GM23338 (cell line): ENCODE measurements around the gene GNG12. TPM values are rescaled to one million over a fixed set of nuclear protein-coding genes. Genes with fewer than 3 reads are reported as not detected.

Source experiments
- ATAC-seq: fragments of 200-7000 bp; cut with Tn5 transposase; 3 replicates; pipeline ENCODE4 v1.9.1; 2020
- DNase-seq: peaks from one replicate; pipeline ENCODE4 v3.0.0-alpha.2; 2015; ENCODE audit warnings: low spot score
- H2AFZ ChIP-seq: fragments of 200-600 bp; sonication (generic); 2 replicates; pipeline ENCODE4 v1.8.0; 2016; ENCODE audit warnings: antibody characterized with exemption, mild to moderate bottlenecking, moderate library complexity
- H3F3A ChIP-seq: fragments of 200-600 bp; sonication (generic); replicated peaks from 2 replicates; pipeline ENCODE4 v1.8.0; 2017; ENCODE audit warnings: antibody characterized with exemption, mixed run types, low read depth
- H3K27ac ChIP-seq: fragments of 200-600 bp; sonication (generic); 2 replicates; pipeline ENCODE4 v1.6.1; 2016; ENCODE audit warnings: low read depth
- H3K27me3 ChIP-seq: fragments of 200-600 bp; sonication (generic); 2 replicates; pipeline ENCODE4 v1.8.0; 2016; ENCODE audit warnings: mild to moderate bottlenecking, mixed run types, moderate library complexity; ENCODE audit not compliant: insufficient read depth
- H3K36me3 ChIP-seq: fragments of 200-600 bp; sonication (generic); 2 replicates; pipeline ENCODE4 v1.8.0; 2016; ENCODE audit warnings: mild to moderate bottlenecking; ENCODE audit not compliant: insufficient read depth
- H3K4me1 ChIP-seq: fragments of 200-600 bp; sonication (generic); 2 replicates; pipeline ENCODE4 v1.8.0; 2016; ENCODE audit warnings: mild to moderate bottlenecking, moderate library complexity; ENCODE audit not compliant: insufficient read depth
- H3K4me2 ChIP-seq: fragments of 200-600 bp; sonication (generic); 2 replicates; pipeline ENCODE4 v1.7.1; 2017; ENCODE audit warnings: mixed run types
- H3K4me3 ChIP-seq: fragments of 200-600 bp; sonication (generic); 2 replicates; pipeline ENCODE4 v1.6.1; 2016; ENCODE audit warnings: mixed run types
- H3K79me2 ChIP-seq: fragments of 200-600 bp; sonication (generic); replicated peaks from 2 replicates; pipeline ENCODE4 v1.8.0; 2017; ENCODE audit warnings: mild to moderate bottlenecking; ENCODE audit not compliant: insufficient read depth
- H3K9me2 ChIP-seq: fragments of 200-600 bp; sonication (generic); 2 replicates; pipeline ENCODE4 v1.8.0; 2017; ENCODE audit not compliant: insufficient read depth
- H4K20me1 ChIP-seq: fragments of 200-600 bp; sonication (generic); replicated peaks from 2 replicates; pipeline ENCODE4 v1.8.0; 2017; ENCODE audit warnings: mild to moderate bottlenecking; ENCODE audit not compliant: insufficient read depth
- H3K27ac Mint-ChIP-seq: 2 replicates; pipeline ENCODE4 v1.8.0; 2020; ENCODE audit warnings: inconsistent platforms, mild to moderate bottlenecking, moderate library complexity, mixed read lengths
- H3K27me3 Mint-ChIP-seq: 3 replicates; pipeline ENCODE4 v1.8.0; 2022; ENCODE audit warnings: low read depth, mild to moderate bottlenecking, moderate library complexity, mixed read lengths, inconsistent platforms; ENCODE audit not compliant: insufficient read depth, poor library complexity
- H3K36me3 Mint-ChIP-seq: 3 replicates; pipeline ENCODE4 v1.8.0; 2021; ENCODE audit warnings: low read depth, mild to moderate bottlenecking, inconsistent platforms, moderate library complexity, mixed read lengths
- H3K4me1 Mint-ChIP-seq: 3 replicates; pipeline ENCODE4 v1.8.0; 2020; ENCODE audit warnings: mild to moderate bottlenecking, inconsistent platforms, mixed read lengths
- H3K4me3 Mint-ChIP-seq: 3 replicates; pipeline ENCODE4 v1.8.0; 2021; ENCODE audit warnings: moderate library complexity, mild to moderate bottlenecking, inconsistent platforms, mixed read lengths
- H3K9me3 Mint-ChIP-seq: 3 replicates; pipeline ENCODE4 v1.8.0; 2020; ENCODE audit warnings: moderate library complexity, mild to moderate bottlenecking, inconsistent platforms, mixed read lengths
- CREB1 ChIP-seq: fragments of 250-450 bp; sonication (Bioruptor Pico); IDR thresholded peaks from 2 replicates; pipeline ENCODE4 v1.5.0; 2020; ENCODE audit warnings: low read depth, mild to moderate bottlenecking, moderate library complexity
- EZH2 ChIP-seq: fragments of 200-600 bp; sonication (generic); IDR thresholded peaks from one replicate; pipeline ENCODE4 v1.8.0; 2017; ENCODE audit warnings: antibody characterized with exemption, mild to moderate bottlenecking, low read depth; ENCODE audit not compliant: unreplicated experiment
- EZH2phosphoT487 ChIP-seq: fragments of 200-600 bp; sonication (generic); IDR thresholded peaks from one replicate; pipeline ENCODE4 v1.8.1; 2018; ENCODE audit warnings: antibody characterized with exemption; ENCODE audit not compliant: unreplicated experiment
- JUNB ChIP-seq: IDR thresholded peaks from one replicate; pipeline ENCODE4 v1.6.1; 2016; ENCODE audit warnings: antibody characterized with exemption; ENCODE audit not compliant: unreplicated experiment
- NANOG ChIP-seq: IDR thresholded peaks from 2 replicates; pipeline ENCODE4 v1.6.1; 2016; ENCODE audit warnings: antibody characterized with exemption, borderline replicate concordance
- POLR2AphosphoS5 ChIP-seq: IDR thresholded peaks from 2 replicates; pipeline ENCODE4 v1.6.1; 2016; ENCODE audit warnings: antibody characterized with exemption, low read depth
- STAT1 ChIP-seq: IDR thresholded peaks from one replicate; pipeline ENCODE4 v1.6.1; 2016; ENCODE audit warnings: antibody characterized with exemption; ENCODE audit not compliant: unreplicated experiment
- ZNF114 ChIP-seq: fragments of 250-450 bp; sonication (Bioruptor Pico); IDR thresholded peaks from 2 replicates; pipeline ENCODE4 v1.5.0; 2020; ENCODE audit warnings: mild to moderate bottlenecking, moderate library complexity
- ZNF331 ChIP-seq: fragments of 250-450 bp; sonication (Bioruptor Pico); IDR thresholded peaks from 2 replicates; pipeline ENCODE4 v1.5.0; 2020; ENCODE audit warnings: low read depth, mild to moderate bottlenecking, moderate library complexity
- polyA plus RNA-seq: library from polyadenylated mRNA; unstranded; fragments of >200 nt; fragmentation: Nextera tagmentation; extraction: Ambion mirVana; gene quantifications from 2 replicates; pipeline ENCODE4 v1.2.1, GENCODE V29; 2016
- total RNA-seq: library from RNA; depleted of rRNA; stranded (reverse); fragments of >200 nt; shearing (Covaris generic); gene quantifications from 2 replicates; pipeline ENCODE4 v1.2.3, GENCODE V29; 2014
- TF ChIP-seq, protein P1 (sequence below): IDR thresholded peaks from one replicate; pipeline ENCODE4 v1.6.1; 2018; ENCODE audit warnings: antibody characterized with exemption; ENCODE audit not compliant: unreplicated experiment
- TF ChIP-seq, protein P2 (sequence below), 2 experiments: fragments of 200-600 bp in 1 of 2; sonication (generic) in 1 of 2; conservative IDR thresholded peaks; 2 replicates each; pipeline versions ENCODE4 v1.5.1 to v1.6.1; 2016 to 2017; ENCODE audit warnings: antibody characterized with exemption in 2 of 2, low read depth in 2 of 2, mild to moderate bottlenecking in 2 of 2, moderate library complexity in 1 of 2
- TF ChIP-seq, protein P3 (sequence below): fragments of 250-450 bp; sonication (Bioruptor Pico); IDR thresholded peaks from 2 replicates; pipeline ENCODE4 v1.5.0; 2020; ENCODE audit warnings: mild to moderate bottlenecking, moderate library complexity
- TF ChIP-seq, protein P4 (sequence below): IDR thresholded peaks from 2 replicates; pipeline ENCODE4 v1.6.1; 2016; ENCODE audit warnings: antibody characterized with exemption

The GNG12 gene
- total and polyA plus RNA-seq, 2 experiments from 2014 or later: 13.4 to 33.0 TPM

DNA sequence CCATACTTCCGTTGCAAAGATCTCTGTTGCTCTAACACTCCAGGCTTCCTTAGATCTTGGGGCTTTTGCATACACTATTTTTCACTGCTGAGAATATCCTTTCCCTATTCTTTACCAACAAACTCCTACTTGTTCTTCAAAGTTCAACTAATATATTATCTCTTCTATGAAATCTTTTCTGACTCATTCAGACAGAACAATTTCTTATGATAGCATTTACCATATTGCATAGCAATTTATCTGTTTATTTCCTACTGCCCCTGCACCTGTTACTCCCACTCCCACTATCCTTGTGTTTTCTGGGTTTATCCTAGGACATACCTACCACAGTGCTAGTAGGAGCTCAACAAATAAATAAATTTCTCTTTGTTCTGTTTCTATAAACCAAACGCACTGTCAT lies 137.3 kb downstream of the GNG12 start:
- Mint-ChIP-seq H3K9me3 (no peaks in the 10 kb centered on the region), H3K36me3 (no peaks in the 10 kb centered on the region), H3K27ac (no peak overlapping the region), H3K4me1 (peaks cover 7% of the 10 kb centered on the region), H3K27me3 (peaks cover 9% of the 10 kb centered on the region), H3K4me3 (no peak overlapping the region)
- H3K79me2 ChIP-seq: no peaks in the 10 kb centered on the region
- H2AFZ ChIP-seq: no peak overlapping the region
- H3F3A ChIP-seq: no peaks in the 10 kb centered on the region
- no peak for ATAC-seq
- no peaks in the 10 kb centered on the region for H3K9me2 ChIP-seq
- peaks cover under 1% of the 10 kb centered on the region; the same call in 1 of the 2 replicates for H3K4me1 ChIP-seq
- no peak for DNase-seq
- TF ChIP-seq, protein P1, sequence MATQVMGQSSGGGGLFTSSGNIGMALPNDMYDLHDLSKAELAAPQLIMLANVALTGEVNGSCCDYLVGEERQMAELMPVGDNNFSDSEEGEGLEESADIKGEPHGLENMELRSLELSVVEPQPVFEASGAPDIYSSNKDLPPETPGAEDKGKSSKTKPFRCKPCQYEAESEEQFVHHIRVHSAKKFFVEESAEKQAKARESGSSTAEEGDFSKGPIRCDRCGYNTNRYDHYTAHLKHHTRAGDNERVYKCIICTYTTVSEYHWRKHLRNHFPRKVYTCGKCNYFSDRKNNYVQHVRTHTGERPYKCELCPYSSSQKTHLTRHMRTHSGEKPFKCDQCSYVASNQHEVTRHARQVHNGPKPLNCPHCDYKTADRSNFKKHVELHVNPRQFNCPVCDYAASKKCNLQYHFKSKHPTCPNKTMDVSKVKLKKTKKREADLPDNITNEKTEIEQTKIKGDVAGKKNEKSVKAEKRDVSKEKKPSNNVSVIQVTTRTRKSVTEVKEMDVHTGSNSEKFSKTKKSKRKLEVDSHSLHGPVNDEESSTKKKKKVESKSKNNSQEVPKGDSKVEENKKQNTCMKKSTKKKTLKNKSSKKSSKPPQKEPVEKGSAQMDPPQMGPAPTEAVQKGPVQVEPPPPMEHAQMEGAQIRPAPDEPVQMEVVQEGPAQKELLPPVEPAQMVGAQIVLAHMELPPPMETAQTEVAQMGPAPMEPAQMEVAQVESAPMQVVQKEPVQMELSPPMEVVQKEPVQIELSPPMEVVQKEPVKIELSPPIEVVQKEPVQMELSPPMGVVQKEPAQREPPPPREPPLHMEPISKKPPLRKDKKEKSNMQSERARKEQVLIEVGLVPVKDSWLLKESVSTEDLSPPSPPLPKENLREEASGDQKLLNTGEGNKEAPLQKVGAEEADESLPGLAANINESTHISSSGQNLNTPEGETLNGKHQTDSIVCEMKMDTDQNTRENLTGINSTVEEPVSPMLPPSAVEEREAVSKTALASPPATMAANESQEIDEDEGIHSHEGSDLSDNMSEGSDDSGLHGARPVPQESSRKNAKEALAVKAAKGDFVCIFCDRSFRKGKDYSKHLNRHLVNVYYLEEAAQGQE: no peak
- TF ChIP-seq POLR2AphosphoS5 (no peak), NANOG (no peak), JUNB (no peak), ZNF331 (CRISPR knock-in tag) (no peak), STAT1 (no peak), EZH2phosphoT487 (no peak), CREB1 (no peak), ZNF114 (CRISPR knock-in tag) (no peak), EZH2 (no peak)
- TF ChIP-seq, protein P2, sequence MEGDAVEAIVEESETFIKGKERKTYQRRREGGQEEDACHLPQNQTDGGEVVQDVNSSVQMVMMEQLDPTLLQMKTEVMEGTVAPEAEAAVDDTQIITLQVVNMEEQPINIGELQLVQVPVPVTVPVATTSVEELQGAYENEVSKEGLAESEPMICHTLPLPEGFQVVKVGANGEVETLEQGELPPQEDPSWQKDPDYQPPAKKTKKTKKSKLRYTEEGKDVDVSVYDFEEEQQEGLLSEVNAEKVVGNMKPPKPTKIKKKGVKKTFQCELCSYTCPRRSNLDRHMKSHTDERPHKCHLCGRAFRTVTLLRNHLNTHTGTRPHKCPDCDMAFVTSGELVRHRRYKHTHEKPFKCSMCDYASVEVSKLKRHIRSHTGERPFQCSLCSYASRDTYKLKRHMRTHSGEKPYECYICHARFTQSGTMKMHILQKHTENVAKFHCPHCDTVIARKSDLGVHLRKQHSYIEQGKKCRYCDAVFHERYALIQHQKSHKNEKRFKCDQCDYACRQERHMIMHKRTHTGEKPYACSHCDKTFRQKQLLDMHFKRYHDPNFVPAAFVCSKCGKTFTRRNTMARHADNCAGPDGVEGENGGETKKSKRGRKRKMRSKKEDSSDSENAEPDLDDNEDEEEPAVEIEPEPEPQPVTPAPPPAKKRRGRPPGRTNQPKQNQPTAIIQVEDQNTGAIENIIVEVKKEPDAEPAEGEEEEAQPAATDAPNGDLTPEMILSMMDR (conservative IDR thresholded peaks at IDR 0.05; ENCODE audit: low read depth in 2 of 2): no peak
- TF ChIP-seq, protein P3, sequence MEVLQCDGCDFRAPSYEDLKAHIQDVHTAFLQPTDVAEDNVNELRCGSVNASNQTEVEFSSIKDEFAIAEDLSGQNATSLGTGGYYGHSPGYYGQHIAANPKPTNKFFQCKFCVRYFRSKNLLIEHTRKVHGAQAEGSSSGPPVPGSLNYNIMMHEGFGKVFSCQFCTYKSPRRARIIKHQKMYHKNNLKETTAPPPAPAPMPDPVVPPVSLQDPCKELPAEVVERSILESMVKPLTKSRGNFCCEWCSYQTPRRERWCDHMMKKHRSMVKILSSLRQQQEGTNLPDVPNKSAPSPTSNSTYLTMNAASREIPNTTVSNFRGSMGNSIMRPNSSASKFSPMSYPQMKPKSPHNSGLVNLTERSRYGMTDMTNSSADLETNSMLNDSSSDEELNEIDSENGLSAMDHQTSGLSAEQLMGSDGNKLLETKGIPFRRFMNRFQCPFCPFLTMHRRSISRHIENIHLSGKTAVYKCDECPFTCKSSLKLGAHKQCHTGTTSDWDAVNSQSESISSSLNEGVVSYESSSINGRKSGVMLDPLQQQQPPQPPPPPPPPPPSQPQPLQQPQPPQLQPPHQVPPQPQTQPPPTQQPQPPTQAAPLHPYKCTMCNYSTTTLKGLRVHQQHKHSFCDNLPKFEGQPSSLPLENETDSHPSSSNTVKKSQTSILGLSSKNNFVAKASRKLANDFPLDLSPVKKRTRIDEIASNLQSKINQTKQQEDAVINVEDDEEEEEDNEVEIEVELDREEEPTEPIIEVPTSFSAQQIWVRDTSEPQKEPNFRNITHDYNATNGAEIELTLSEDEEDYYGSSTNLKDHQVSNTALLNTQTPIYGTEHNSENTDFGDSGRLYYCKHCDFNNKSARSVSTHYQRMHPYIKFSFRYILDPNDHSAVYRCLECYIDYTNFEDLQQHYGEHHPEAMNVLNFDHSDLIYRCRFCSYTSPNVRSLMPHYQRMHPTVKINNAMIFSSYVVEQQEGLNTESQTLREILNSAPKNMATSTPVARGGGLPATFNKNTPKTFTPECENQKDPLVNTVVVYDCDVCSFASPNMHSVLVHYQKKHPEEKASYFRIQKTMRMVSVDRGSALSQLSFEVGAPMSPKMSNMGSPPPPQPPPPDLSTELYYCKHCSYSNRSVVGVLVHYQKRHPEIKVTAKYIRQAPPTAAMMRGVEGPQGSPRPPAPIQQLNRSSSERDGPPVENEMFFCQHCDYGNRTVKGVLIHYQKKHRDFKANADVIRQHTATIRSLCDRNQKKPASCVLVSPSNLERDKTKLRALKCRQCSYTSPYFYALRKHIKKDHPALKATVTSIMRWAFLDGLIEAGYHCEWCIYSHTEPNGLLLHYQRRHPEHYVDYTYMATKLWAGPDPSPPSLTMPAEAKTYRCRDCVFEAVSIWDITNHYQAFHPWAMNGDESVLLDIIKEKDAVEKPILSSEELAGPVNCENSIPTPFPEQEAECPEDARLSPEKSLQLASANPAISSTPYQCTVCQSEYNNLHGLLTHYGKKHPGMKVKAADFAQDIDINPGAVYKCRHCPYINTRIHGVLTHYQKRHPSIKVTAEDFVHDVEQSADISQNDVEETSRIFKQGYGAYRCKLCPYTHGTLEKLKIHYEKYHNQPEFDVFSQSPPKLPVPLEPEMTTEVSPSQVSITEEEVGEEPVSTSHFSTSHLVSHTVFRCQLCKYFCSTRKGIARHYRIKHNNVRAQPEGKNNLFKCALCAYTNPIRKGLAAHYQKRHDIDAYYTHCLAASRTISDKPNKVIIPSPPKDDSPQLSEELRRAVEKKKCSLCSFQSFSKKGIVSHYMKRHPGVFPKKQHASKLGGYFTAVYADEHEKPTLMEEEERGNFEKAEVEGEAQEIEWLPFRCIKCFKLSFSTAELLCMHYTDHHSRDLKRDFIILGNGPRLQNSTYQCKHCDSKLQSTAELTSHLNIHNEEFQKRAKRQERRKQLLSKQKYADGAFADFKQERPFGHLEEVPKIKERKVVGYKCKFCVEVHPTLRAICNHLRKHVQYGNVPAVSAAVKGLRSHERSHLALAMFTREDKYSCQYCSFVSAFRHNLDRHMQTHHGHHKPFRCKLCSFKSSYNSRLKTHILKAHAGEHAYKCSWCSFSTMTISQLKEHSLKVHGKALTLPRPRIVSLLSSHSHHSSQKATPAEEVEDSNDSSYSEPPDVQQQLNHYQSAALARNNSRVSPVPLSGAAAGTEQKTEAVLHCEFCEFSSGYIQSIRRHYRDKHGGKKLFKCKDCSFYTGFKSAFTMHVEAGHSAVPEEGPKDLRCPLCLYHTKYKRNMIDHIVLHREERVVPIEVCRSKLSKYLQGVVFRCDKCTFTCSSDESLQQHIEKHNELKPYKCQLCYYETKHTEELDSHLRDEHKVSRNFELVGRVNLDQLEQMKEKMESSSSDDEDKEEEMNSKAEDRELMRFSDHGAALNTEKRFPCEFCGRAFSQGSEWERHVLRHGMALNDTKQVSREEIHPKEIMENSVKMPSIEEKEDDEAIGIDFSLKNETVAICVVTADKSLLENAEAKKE (CRISPR knock-in tag): no peak
- TF ChIP-seq, protein P4, sequence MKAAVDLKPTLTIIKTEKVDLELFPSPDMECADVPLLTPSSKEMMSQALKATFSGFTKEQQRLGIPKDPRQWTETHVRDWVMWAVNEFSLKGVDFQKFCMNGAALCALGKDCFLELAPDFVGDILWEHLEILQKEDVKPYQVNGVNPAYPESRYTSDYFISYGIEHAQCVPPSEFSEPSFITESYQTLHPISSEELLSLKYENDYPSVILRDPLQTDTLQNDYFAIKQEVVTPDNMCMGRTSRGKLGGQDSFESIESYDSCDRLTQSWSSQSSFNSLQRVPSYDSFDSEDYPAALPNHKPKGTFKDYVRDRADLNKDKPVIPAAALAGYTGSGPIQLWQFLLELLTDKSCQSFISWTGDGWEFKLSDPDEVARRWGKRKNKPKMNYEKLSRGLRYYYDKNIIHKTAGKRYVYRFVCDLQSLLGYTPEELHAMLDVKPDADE: no peak
- no peak overlapping the region for H3K4me2 ChIP-seq
- H3K4me3 ChIP-seq: no peak overlapping the region
- no peaks in the 10 kb centered on the region for H4K20me1 ChIP-seq
- H3K27ac ChIP-seq: no peak overlapping the region
- H3K36me3 ChIP-seq: no peaks in the 10 kb centered on the region
- H3K27me3 ChIP-seq: no peaks in the 10 kb centered on the region
